ENCODE results near the gene SPNS3. TPM values are rescaled to one million over a fixed set of nuclear protein-coding genes. Genes with fewer than 3 reads are reported as not detected.

The SPNS3 gene
- total and polyA plus RNA-seq, 10 of the 15 experiments (the other 5 are each of a cell fraction or from before 2014, with no cell fraction given), result 0.16 to 2.6 (median 0.97) TPM

- TF ChIP-seq FOXM1 (IDR thresholded peaks at IDR 0.05; ENCODE audit: low read depth, low read length), result no peak
- TF ChIP-seq USF2 (IDR thresholded peaks at IDR 0.05; ENCODE audit: borderline replicate concordance, low read depth, low read length), result no peak
- TF ChIP-seq PRDM15 (CRISPR knock-in tag; IDR thresholded peaks at IDR 0.05), result no peak
- TF ChIP-seq EP300 (IDR thresholded peaks at IDR 0.05; ENCODE audit: borderline replicate concordance in 1 of 2, control insufficient read depth in 1 of 2, low read depth in 2 of 2, low read length in 2 of 2), result no peak
- TF ChIP-seq GATAD2B (conservative IDR thresholded peaks at IDR 0.05; ENCODE audit: low read depth), result no peak
- TF ChIP-seq EED (IDR thresholded peaks at IDR 0.05; ENCODE audit: low read depth), result no peak
- TF ChIP-seq IRF5 (IDR thresholded peaks at IDR 0.05; ENCODE audit: borderline replicate concordance), result no peak
- no peak for TF ChIP-seq TCF7 (IDR thresholded peaks at IDR 0.05; ENCODE audit: borderline replicate concordance)
Observed at GRCh38 chr17:4425398-4425797, 8.3 kb upstream of the SPNS3 start (continued).
